ENCODE measurements around the gene ACTR3C. TPM values are rescaled to one million over a fixed set of nuclear protein-coding genes. Genes with fewer than 3 reads are reported as not detected.

ACTR3C gene
- total RNA-seq, 3 donors from 2014 or later = 5.0 to 54.0 (median 30.2) TPM

DNA sequence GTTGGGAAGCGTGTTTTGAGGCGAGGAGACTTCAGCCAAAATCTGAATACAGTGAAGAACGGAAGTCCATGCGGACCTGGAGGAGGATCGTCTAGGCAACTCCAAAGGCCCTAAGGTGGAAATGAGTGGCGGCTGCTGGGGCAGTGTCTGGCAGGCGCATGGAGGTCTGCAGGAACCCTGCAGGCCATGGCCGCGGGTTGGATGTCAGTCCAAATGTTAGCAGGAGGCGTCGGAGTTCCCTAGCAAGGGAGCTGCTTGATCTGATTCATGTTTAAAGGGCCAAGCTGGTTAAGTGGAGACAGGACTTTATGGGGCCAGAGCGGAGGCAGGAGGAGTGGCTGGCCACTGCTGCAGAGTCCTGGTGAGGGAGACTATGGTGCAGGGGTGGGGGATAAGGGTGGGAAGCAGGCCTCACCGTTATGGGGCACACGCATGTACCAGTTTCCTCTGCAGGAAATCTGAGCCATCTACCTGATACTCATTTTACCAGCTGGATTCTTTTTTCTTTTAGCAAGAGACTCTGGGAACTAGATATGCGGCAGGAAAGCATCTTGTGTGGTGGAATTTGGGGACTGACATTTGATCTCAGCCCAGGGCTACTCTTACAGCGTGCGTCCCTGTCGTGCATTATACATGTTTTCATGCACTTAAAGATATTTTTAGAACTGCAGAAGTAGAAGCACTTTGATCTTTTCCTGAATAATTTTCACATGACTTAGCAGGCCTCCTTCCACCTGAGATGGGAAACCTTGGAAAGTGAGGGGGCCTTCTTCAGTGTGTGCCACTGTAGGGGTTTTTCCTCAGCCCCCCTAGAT lies 38.7 kb upstream of the ACTR3C start:
- Histone ChIP-seq H3K4me3 (no peak overlapping the region), H3K36me3 (no peaks in the 10 kb centered on the region), H3K27ac (no peak overlapping the region), H3K9me3 (no peaks in the 10 kb centered on the region), H3K27me3 (no peaks in the 10 kb centered on the region), H3K4me1 (no peaks in the 10 kb centered on the region)
- intact Hi-C loops (cut with DNase I; ENCODE audit: low total_unique reads) = no loop called here
- DNase-seq (ENCODE audit: low spot score in 2 of 2) = no peak
- TF ChIP-seq POLR2A (IDR thresholded peaks at IDR 0.05) (no peak), POLR2AphosphoS5 (IDR thresholded peaks at IDR 0.05) (no peak)
- TF ChIP-seq, protein P1, sequence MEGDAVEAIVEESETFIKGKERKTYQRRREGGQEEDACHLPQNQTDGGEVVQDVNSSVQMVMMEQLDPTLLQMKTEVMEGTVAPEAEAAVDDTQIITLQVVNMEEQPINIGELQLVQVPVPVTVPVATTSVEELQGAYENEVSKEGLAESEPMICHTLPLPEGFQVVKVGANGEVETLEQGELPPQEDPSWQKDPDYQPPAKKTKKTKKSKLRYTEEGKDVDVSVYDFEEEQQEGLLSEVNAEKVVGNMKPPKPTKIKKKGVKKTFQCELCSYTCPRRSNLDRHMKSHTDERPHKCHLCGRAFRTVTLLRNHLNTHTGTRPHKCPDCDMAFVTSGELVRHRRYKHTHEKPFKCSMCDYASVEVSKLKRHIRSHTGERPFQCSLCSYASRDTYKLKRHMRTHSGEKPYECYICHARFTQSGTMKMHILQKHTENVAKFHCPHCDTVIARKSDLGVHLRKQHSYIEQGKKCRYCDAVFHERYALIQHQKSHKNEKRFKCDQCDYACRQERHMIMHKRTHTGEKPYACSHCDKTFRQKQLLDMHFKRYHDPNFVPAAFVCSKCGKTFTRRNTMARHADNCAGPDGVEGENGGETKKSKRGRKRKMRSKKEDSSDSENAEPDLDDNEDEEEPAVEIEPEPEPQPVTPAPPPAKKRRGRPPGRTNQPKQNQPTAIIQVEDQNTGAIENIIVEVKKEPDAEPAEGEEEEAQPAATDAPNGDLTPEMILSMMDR (IDR thresholded peaks at IDR 0.05) = no peak

DNA sequence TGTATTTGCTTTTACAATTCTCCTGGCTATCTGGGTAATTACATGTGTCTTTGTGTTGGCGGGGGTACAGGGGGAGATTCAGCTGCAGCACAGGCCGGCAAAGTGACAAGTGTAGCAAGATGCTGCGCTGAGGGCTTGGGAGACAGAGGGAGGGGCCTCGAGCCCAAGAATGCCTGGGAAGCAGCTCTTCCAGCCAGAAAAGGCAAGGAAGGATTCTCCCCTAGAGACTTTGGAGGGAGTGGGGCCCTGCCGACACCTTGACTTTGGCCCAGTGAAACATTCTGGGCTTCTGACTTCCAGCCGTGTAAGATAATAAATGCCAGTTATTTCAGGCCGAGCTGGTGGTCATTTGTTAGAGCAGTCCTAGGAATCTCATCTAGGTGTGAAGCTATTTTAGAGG lies 38.1 kb upstream of the ACTR3C start:
- Histone ChIP-seq H3K27me3 (no peaks in the 10 kb centered on the region), H3K36me3 (no peaks in the 10 kb centered on the region), H3K4me1 (no peaks in the 10 kb centered on the region), H3K4me3 (no peak overlapping the region), H3K27ac (no peak overlapping the region), H3K9me3 (no peaks in the 10 kb centered on the region)
- no peak for TF ChIP-seq POLR2A (IDR thresholded peaks at IDR 0.05)
- no peak for TF ChIP-seq POLR2AphosphoS5 (IDR thresholded peaks at IDR 0.05)
- TF ChIP-seq, protein P1 (IDR thresholded peaks at IDR 0.05) = no peak
- intact Hi-C loops (cut with DNase I; ENCODE audit: low total_unique reads) = no loop called here
- no peak for DNase-seq (ENCODE audit: low spot score in 2 of 2)

DNA sequence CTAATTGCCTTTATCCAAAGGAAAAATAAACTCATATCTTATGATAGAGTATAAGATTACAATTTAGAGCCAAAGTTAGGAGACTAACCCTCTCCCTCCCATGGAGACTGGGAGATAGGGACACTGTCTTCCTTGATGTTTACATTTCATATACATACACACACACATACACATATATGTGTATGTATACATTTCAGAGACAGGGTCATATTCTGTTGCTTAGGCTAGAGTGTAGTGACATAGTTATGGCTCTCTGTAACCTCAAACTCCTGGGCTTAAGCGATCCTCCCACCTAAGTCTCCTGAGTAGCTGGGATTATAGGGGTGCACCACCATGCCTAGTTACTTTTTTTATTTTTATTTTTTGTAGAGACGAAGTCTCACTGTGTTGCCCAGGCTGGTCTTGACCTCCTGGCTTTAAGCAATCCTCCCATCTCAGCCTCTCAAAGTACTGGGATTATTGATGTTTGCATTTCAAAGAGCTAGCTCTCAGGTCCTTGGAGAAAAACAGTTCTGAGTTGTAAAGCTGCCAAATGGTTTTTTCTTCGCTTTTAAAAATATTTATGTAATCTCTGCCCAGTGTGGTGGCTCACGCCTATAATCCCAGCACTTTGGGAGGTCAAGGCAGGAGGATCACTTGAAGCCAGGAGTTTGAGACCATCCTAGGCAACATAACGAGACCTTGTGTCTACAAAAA lies 37.2 kb upstream of the ACTR3C start:
- Histone ChIP-seq H3K36me3 (no peaks in the 10 kb centered on the region), H3K4me1 (no peaks in the 10 kb centered on the region), H3K27ac (no peak overlapping the region), H3K9me3 (no peaks in the 10 kb centered on the region), H3K27me3 (no peaks in the 10 kb centered on the region), H3K4me3 (no peak overlapping the region)
- intact Hi-C loops (cut with DNase I; ENCODE audit: low total_unique reads) = no loop called here
- DNase-seq (ENCODE audit: low spot score in 2 of 2) = no peak
- TF ChIP-seq POLR2AphosphoS5 (IDR thresholded peaks at IDR 0.05) = no peak
- no peak for TF ChIP-seq POLR2A (IDR thresholded peaks at IDR 0.05)
- TF ChIP-seq, protein P1 (IDR thresholded peaks at IDR 0.05) = no peak

DNA sequence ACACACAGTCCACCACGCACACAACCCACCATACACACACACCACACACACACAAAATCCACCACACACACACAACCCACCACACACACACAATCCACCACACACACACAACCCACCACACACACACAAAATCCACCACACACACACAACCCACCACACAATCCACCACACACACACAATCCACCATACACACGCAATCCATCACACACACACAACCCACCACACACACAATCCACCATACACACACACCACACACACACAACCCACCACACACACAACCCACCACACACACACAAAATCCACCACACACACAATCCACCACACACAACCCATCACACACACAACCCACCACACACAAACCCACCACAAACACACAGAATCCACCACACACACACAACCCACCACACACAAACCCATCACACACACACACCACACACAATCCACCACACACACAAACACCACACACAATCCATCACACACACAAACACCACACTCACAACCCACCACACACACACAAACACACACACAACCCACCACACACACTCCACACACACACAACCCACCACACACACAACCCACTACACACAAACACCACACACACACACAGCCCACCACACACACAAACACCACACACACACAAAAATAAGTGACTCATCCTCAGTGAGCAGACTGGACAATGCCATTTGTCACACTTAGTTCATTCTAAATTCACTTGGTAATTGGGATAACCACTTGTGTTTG lies 36.4 kb upstream of the ACTR3C start:
- Histone ChIP-seq H3K4me1 (no peaks in the 10 kb centered on the region), H3K4me3 (no peak overlapping the region), H3K9me3 (no peaks in the 10 kb centered on the region), H3K27me3 (no peaks in the 10 kb centered on the region), H3K27ac (no peak overlapping the region), H3K36me3 (no peaks in the 10 kb centered on the region)
- intact Hi-C loops (cut with DNase I; ENCODE audit: low total_unique reads) = no loop called here
- TF ChIP-seq POLR2AphosphoS5 (IDR thresholded peaks at IDR 0.05) = no peak
- no peak for TF ChIP-seq POLR2A (IDR thresholded peaks at IDR 0.05)
- TF ChIP-seq, protein P1 (IDR thresholded peaks at IDR 0.05) = no peak
- DNase-seq (ENCODE audit: low spot score in 2 of 2) = no peak
